Thymus (tissue), 11 donors: ENCODE data around the gene UBE2QL1. TPM values are rescaled to one million over a fixed set of nuclear protein-coding genes. Genes with fewer than 3 reads are reported as not detected.
A peak's percentile ranks its signal among the peaks of the same experiment; 100 is the strongest.

Experiments used
- DNase-seq, 9 donors: peaks; one replicate each; pipeline ENCODE4 v3.0.0-alpha.2; 2013; ENCODE audit warnings: low spot score in 9 of 9, low read depth in 6 of 9, missing footprints in 1 of 9
- H3K27ac ChIP-seq, 2 donors: one replicate each; pipeline ENCODE4 v1.5.1; 2013; ENCODE audit warnings: control low read depth in 1 of 2, low read depth in 1 of 2, low read length in 1 of 2, mild to moderate bottlenecking in 1 of 2, moderate library complexity in 1 of 2
- H3K27me3 ChIP-seq, 2 donors: one replicate each; pipeline ENCODE4 v1.5.1; 2013; ENCODE audit warnings: low read length in 1 of 2; ENCODE audit not compliant: control insufficient read depth in 2 of 2, insufficient read depth in 1 of 2
- H3K36me3 ChIP-seq, 2 donors: one replicate each; pipeline ENCODE4 v1.5.1; 2013; ENCODE audit warnings: low read length in 1 of 2, mild to moderate bottlenecking in 1 of 2, moderate library complexity in 1 of 2; ENCODE audit not compliant: control insufficient read depth in 2 of 2, insufficient read depth in 2 of 2
- H3K4me1 ChIP-seq, 2 donors: one replicate each; pipeline ENCODE4 v1.5.1; 2013; ENCODE audit warnings: low read length in 2 of 2; ENCODE audit not compliant: control insufficient read depth in 2 of 2, insufficient read depth in 2 of 2
- H3K4me3 ChIP-seq, 2 donors: one replicate each; pipeline ENCODE4 v1.5.1; 2013; ENCODE audit warnings: low read length in 2 of 2, control low read depth in 1 of 2, mild to moderate bottlenecking in 1 of 2
- H3K9me3 ChIP-seq, 2 donors: one replicate each; pipeline ENCODE4 v1.5.1; 2013; ENCODE audit warnings: low read length in 1 of 2, mild to moderate bottlenecking in 1 of 2; ENCODE audit not compliant: control insufficient read depth in 2 of 2, insufficient read depth in 1 of 2
- WGBS: extraction: QIAGEN DNeasy Blood & Tissue Kit; methylation state at CpG from one replicate; pipeline ENCODE4 v1.1.7; 2013; 5-methylcytosine and 5-hydroxymethylcytosine counted together
- polyA plus RNA-seq: library from polyadenylated mRNA; stranded (reverse); fragments of 200-250 nt; gene quantifications from one replicate; pipeline ENCODE4 v1.2.3, GENCODE V29; 2013
- total RNA-seq: library from RNA; stranded (reverse); fragments of 120-200 nt; gene quantifications from one replicate; pipeline ENCODE4 v1.2.4, GENCODE V29; 2013
- donor health status: healthy.

The UBE2QL1 gene
- total and polyA plus RNA-seq, 2 donors, result 0.42 to 1.1 TPM

GRCh38 chr5:6478793-6479192 is 30.1 kb downstream of the UBE2QL1 start:
- DNase-seq, result no peak
- H3K9me3 ChIP-seq, result no peaks in the 10 kb centered on the region
- no peaks in the 10 kb centered on the region for H3K27me3 ChIP-seq
- H3K4me1 ChIP-seq, result no peaks in the 10 kb centered on the region
- H3K36me3 ChIP-seq, result no peaks in the 10 kb centered on the region
- 89% methylated on average over 11 of the region's 11 CpGs for WGBS
- H3K27ac ChIP-seq, result no peak overlapping the region
- H3K4me3 ChIP-seq, result no peak overlapping the region

DNA sequence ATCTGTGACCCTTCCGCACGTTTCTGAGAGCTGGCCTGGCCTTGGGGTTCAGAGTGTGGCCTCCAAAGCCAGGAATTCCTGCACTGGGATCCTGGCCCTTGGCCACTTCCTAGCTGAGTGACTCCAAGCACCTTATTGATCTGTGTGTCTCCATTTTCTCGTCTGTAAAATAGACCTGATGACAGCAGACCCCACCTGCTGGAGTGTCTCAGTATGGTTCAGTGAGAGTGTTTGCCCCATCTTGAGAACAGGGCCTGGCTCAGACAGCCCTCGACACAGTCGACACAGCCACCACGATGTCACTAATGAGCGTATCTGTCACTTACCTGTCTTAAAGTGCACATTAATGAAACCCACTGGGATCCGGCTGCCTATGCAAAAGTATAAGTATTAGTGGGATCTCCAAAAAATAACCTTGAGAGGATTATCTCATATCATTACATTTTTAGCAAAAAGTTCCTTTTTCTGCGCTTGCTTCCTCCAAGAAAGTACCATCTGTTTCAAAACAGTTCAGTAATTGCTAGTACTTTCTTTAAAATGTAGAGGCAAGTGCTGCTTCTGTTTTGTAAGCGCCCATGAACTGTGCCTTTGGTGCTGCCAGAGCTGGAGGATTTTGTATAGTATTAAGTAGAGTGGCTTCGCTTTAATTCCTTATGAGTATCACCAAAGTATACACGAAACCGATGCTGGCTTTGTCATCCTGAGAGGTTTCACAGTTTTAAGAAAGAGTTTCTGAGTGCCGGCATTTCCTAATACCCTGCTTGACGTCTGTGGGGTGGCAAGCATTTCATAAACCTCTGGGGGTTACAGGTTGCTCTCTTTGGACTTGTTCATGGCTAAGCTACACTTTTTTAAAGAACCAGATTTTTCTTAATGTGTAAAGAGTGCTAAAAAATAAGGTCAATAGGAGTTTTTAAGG is 31.7 kb downstream of the UBE2QL1 start:
- H3K9me3 ChIP-seq, result no peaks in the 10 kb centered on the region
- no peak overlapping the region for H3K4me3 ChIP-seq
- 94% methylated on average over 15 of the region's 15 CpGs for WGBS
- no peak for DNase-seq
- no peak overlapping the region for H3K27ac ChIP-seq
- H3K4me1 ChIP-seq, result peaks cover 0 to 11% of the 10 kb centered on the region in 2 donors
- H3K36me3 ChIP-seq, result no peaks in the 10 kb centered on the region
- H3K27me3 ChIP-seq, result no peaks in the 10 kb centered on the region

GRCh38 chr5:6482735-6483134 is 34.1 kb downstream of the UBE2QL1 start:
- 97% methylated on average over 11 of the region's 11 CpGs for WGBS
- no peaks in the 10 kb centered on the region for H3K9me3 ChIP-seq
- H3K4me3 ChIP-seq, result no peak overlapping the region
- no peaks in the 10 kb centered on the region for H3K27me3 ChIP-seq
- H3K4me1 ChIP-seq, result peaks cover 0 to 11% of the 10 kb centered on the region in 2 donors
- no peak overlapping the region for H3K27ac ChIP-seq
- H3K36me3 ChIP-seq, result no peaks in the 10 kb centered on the region
- no peak for DNase-seq

- Histone ChIP-seq H3K4me1 (peaks cover 0 to 11% of the 10 kb centered on the region in 2 donors), H3K9me3 (no peaks in the 10 kb centered on the region), H3K4me3 (no peak overlapping the region), H3K27ac (peak overlapping the region in 1 of 2 donors; percentile 60), H3K36me3 (no peaks in the 10 kb centered on the region), H3K27me3 (no peaks in the 10 kb centered on the region)
- WGBS, result 97% methylated on average over 9 of the region's 9 CpGs
- peak in 1 of 9 donors; percentile 30 for DNase-seq
Observed at GRCh38 chr5:6483880-6484382, 35.3 kb downstream of the UBE2QL1 start.

- no peak for DNase-seq
- Histone ChIP-seq H3K4me1 (peaks cover 0 to 11% of the 10 kb centered on the region in 2 donors), H3K27ac (peak overlapping the region in 1 of 2 donors; percentile 39), H3K4me3 (no peak overlapping the region), H3K36me3 (no peaks in the 10 kb centered on the region), H3K9me3 (no peaks in the 10 kb centered on the region), H3K27me3 (no peaks in the 10 kb centered on the region)
- whole genome bisulfite sequencing, result 91% methylated on average over 13 of the region's 13 CpGs
Observed at GRCh38 chr5:6484446-6484845, 35.8 kb downstream of the UBE2QL1 start.

GRCh38 chr5:6484899-6485298 is 36.2 kb downstream of the UBE2QL1 start:
- Histone ChIP-seq H3K36me3 (no peaks in the 10 kb centered on the region), H3K4me1 (peaks cover 0 to 11% of the 10 kb centered on the region in 2 donors), H3K9me3 (no peaks in the 10 kb centered on the region), H3K4me3 (no peak overlapping the region), H3K27me3 (no peaks in the 10 kb centered on the region), H3K27ac (no peak overlapping the region)
- no peak for DNase-seq
- WGBS, result 65% methylated on average over 5 of the region's 5 CpGs

- H3K4me1 ChIP-seq, result peaks cover 0 to 11% of the 10 kb centered on the region in 2 donors
- WGBS, result 23% methylated on average over 4 of the region's 4 CpGs
- no peaks in the 10 kb centered on the region for H3K27me3 ChIP-seq
- no peak overlapping the region for H3K4me3 ChIP-seq
- H3K9me3 ChIP-seq, result no peaks in the 10 kb centered on the region
- H3K36me3 ChIP-seq, result no peaks in the 10 kb centered on the region
- DNase-seq, result peak in 2 of 9 donors; percentile 4 to 35
- no peak overlapping the region for H3K27ac ChIP-seq
Observed at GRCh38 chr5:6485441-6485840, 36.8 kb downstream of the UBE2QL1 start.

- no peaks in the 10 kb centered on the region for H3K36me3 ChIP-seq
- H3K4me1 ChIP-seq, result peaks cover 0 to 11% of the 10 kb centered on the region in 2 donors
- peaks cover 0 to under 1% of the 10 kb centered on the region in 2 donors for H3K27me3 ChIP-seq
- no peak overlapping the region for H3K4me3 ChIP-seq
- H3K27ac ChIP-seq, result no peak overlapping the region
- 94% methylated on average over 1 of the region's 1 CpG for WGBS
- H3K9me3 ChIP-seq, result no peaks in the 10 kb centered on the region
- no peak for DNase-seq
Observed at GRCh38 chr5:6486074-6486473, 37.4 kb downstream of the UBE2QL1 start.

DNA sequence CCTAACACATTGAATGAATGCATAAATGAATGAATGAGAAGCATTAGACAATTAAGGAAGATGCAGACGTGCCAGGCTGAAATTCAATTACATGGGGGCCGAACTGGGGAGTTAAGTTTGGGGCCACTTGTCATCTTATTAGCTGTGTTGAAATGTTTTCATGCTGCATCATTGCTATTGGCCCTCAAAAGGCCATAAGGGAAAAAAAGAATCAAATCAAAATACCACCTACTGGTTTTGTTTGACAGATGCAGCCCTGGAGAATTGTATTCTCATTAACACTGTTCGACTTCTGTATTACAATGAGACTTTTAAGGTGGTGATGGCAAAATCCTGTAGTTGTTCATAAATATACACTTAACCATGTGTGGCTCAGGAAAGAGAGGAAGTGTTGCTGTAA is 38.4 kb downstream of the UBE2QL1 start:
- Histone ChIP-seq H3K27me3 (peaks cover 0 to 5% of the 10 kb centered on the region in 2 donors), H3K9me3 (no peaks in the 10 kb centered on the region), H3K27ac (no peak overlapping the region), H3K4me3 (no peak overlapping the region), H3K36me3 (no peaks in the 10 kb centered on the region), H3K4me1 (peaks cover 0 to 11% of the 10 kb centered on the region in 2 donors)
- WGBS, result 61% methylated on average over 3 of the region's 3 CpGs
- DNase-seq, result no peak
